ENCODE results near the gene TGFBI.
"Not testable (repeated sequence)": the region's sequence is repeated elsewhere in the genome, so short reads cannot be mapped to it uniquely, and the experiment has no call there.

The TGFBI gene

GRCh38 chr5:136027311-136027710 lies 1.5 kb upstream of the TGFBI start:
- DNase-seq (ENCODE audit: low read depth), result no peak

- no peak for DNase-seq (ENCODE audit: low read depth)
These were observed 698 bp upstream of the TGFBI start for GRCh38 chr5:136028090-136028489.

GRCh38 chr5:136030252-136030651 lies 1.5 kb downstream of the TGFBI start:
- no peak for DNase-seq (ENCODE audit: low read depth)

- no peak for DNase-seq (ENCODE audit: low read depth)
These were observed 2.3 kb downstream of the TGFBI start for GRCh38 chr5:136030956-136031611.

GRCh38 chr5:136031711-136032110 lies 2.9 kb downstream of the TGFBI start:
- no peak for DNase-seq (ENCODE audit: low read depth)

GRCh38 chr5:136032564-136032963 lies 3.8 kb downstream of the TGFBI start:
- no peak for DNase-seq (ENCODE audit: low read depth)

- no peak for DNase-seq (ENCODE audit: low read depth)
These were observed 4.4 kb downstream of the TGFBI start for GRCh38 chr5:136033234-136033633.

GRCh38 chr5:136033848-136034247 lies 5.1 kb downstream of the TGFBI start:
- no peak for DNase-seq (ENCODE audit: low read depth)

- DNase-seq (ENCODE audit: low read depth), result no peak
These were observed 5.7 kb downstream of the TGFBI start for GRCh38 chr5:136034492-136034891.

- DNase-seq (ENCODE audit: low read depth), result no peak
These were observed 6.2 kb downstream of the TGFBI start for GRCh38 chr5:136034984-136035383.

- DNase-seq (ENCODE audit: low read depth), result no peak
These were observed 7.0 kb downstream of the TGFBI start for GRCh38 chr5:136035837-136036236.

- DNase-seq (ENCODE audit: low read depth), result no peak
These were observed 7.6 kb downstream of the TGFBI start for GRCh38 chr5:136036293-136036911.

GRCh38 chr5:136037001-136037705 lies 8.4 kb downstream of the TGFBI start:
- DNase-seq (ENCODE audit: low read depth), result no peak

- DNase-seq (ENCODE audit: low read depth), result no peak
These were observed 9.8 kb downstream of the TGFBI start for GRCh38 chr5:136038635-136039034.

GRCh38 chr5:136039202-136039601 lies 10.4 kb downstream of the TGFBI start:
- DNase-seq (ENCODE audit: low read depth), result no peak

GRCh38 chr5:136040746-136041415 lies 12.1 kb downstream of the TGFBI start:
- no peak for DNase-seq (ENCODE audit: low read depth)

- DNase-seq (ENCODE audit: low read depth), result no peak
These were observed 13.4 kb downstream of the TGFBI start for GRCh38 chr5:136042156-136042555.

GRCh38 chr5:136042665-136043121 lies 13.9 kb downstream of the TGFBI start:
- DNase-seq (ENCODE audit: low read depth), result no peak

GRCh38 chr5:136043551-136043950 lies 14.8 kb downstream of the TGFBI start:
- no peak for DNase-seq (ENCODE audit: low read depth)

GRCh38 chr5:136043968-136044610 lies 15.3 kb downstream of the TGFBI start:
- no peak for DNase-seq (ENCODE audit: low read depth)

GRCh38 chr5:136045026-136045425 lies 16.2 kb downstream of the TGFBI start:
- DNase-seq (ENCODE audit: low read depth), result not testable (repeated sequence)

- no peak for DNase-seq (ENCODE audit: low read depth)
These were observed 17.5 kb downstream of the TGFBI start for GRCh38 chr5:136046246-136046645.
